Dendritic cell treated with granulocyte-macrophage colony-stimulating factor and Interleukin-4, amounts not matched to agents 40 ng/mL and 50 ng/mL, for 4 days (primary cell): ENCODE data around the gene ZNF280A.
"Not testable (repeated sequence)": the region's sequence is repeated elsewhere in the genome, so short reads cannot be mapped to it uniquely, and the experiment has no call there.

Experiments used
- H3K27ac Mint-ChIP-seq: one replicate; pipeline ENCODE4 v1.8.0; 2022; ENCODE audit warnings: mild to moderate bottlenecking, mixed read lengths
- H3K27me3 Mint-ChIP-seq: one replicate; pipeline ENCODE4 v1.8.0; 2022; ENCODE audit warnings: mild to moderate bottlenecking, mixed read lengths
- H3K36me3 Mint-ChIP-seq: one replicate; pipeline ENCODE4 v1.8.0; 2022; ENCODE audit warnings: low read depth, mixed read lengths
- H3K4me1 Mint-ChIP-seq: one replicate; pipeline ENCODE4 v1.8.0; 2022; ENCODE audit warnings: low read depth, mixed read lengths
- H3K4me3 Mint-ChIP-seq: one replicate; pipeline ENCODE4 v1.8.0; 2022; ENCODE audit warnings: mild to moderate bottlenecking, moderate library complexity, mixed read lengths
- H3K9me3 Mint-ChIP-seq: one replicate; pipeline ENCODE4 v1.8.0; 2022; ENCODE audit warnings: mixed read lengths
- intact Hi-C: fragments of 100-400 bp; cut with micrococcal nuclease; formaldehyde crosslinking; loops from one replicate; pipeline ENCODE4 v1.15.0; 2022

The ZNF280A gene

GRCh38 chr22:22510833-22511232, 9.2 kb downstream of the ZNF280A start:
- H3K36me3 Mint-ChIP-seq, H3K27ac Mint-ChIP-seq, H3K4me3 Mint-ChIP-seq, intact Hi-C loops: not testable (repeated sequence)
- peaks cover 28% of the 10 kb centered on the region for H3K27me3 Mint-ChIP-seq
- peaks cover 14% of the 10 kb centered on the region for H3K9me3 Mint-ChIP-seq
- peaks cover 15% of the 10 kb centered on the region for H3K4me1 Mint-ChIP-seq

- H3K27ac Mint-ChIP-seq, intact Hi-C loops, H3K4me3 Mint-ChIP-seq, H3K36me3 Mint-ChIP-seq: not testable (repeated sequence)
- Mint-ChIP-seq H3K27me3 (peaks cover 21% of the 10 kb centered on the region), H3K9me3 (peaks cover 14% of the 10 kb centered on the region), H3K4me1 (peaks cover 15% of the 10 kb centered on the region)
These were observed 10.2 kb downstream of the ZNF280A start for GRCh38 chr22:22509912-22510311.

- Mint-ChIP-seq H3K4me1 (peaks cover 15% of the 10 kb centered on the region), H3K36me3 (no peaks in the 10 kb centered on the region), H3K27me3 (peaks cover 20% of the 10 kb centered on the region), H3K4me3 (peak within 1 kb of the TSS; percentile 78), H3K9me3 (peaks cover 14% of the 10 kb centered on the region), H3K27ac (peak within 1 kb of the TSS; percentile 65)
- intact Hi-C loops = no loop called here
These were observed 11.5 kb downstream of the ZNF280A start, which contains the start of gene ZNF280B for GRCh38 chr22:22508274-22509176. ZNF280B (minus strand) TSS chr22:22508742; CDS start chr22:22489398, 19,344 bp downstream.

GRCh38 chr22:22507743-22508273, 12.3 kb downstream of the ZNF280A start:
- intact Hi-C loops = no loop called here
- peaks cover 15% of the 10 kb centered on the region for H3K27me3 Mint-ChIP-seq
- peak overlapping the region; percentile 65 for H3K27ac Mint-ChIP-seq
- no peaks in the 10 kb centered on the region for H3K36me3 Mint-ChIP-seq
- H3K4me3 Mint-ChIP-seq = peak overlapping the region; percentile 78
- peaks cover 14% of the 10 kb centered on the region for H3K9me3 Mint-ChIP-seq
- H3K4me1 Mint-ChIP-seq = peaks cover 15% of the 10 kb centered on the region

- intact Hi-C loops = no loop called here
- peaks cover 11% of the 10 kb centered on the region for H3K27me3 Mint-ChIP-seq
- no peak overlapping the region for H3K4me3 Mint-ChIP-seq
- no peak overlapping the region for H3K27ac Mint-ChIP-seq
- H3K4me1 Mint-ChIP-seq = peaks cover 8% of the 10 kb centered on the region
- H3K9me3 Mint-ChIP-seq = peaks cover 14% of the 10 kb centered on the region
- H3K36me3 Mint-ChIP-seq = no peaks in the 10 kb centered on the region
These were observed 13.3 kb downstream of the ZNF280A start for GRCh38 chr22:22506736-22507135.

- no peak overlapping the region for H3K27ac Mint-ChIP-seq
These were observed 21.8 kb downstream of the ZNF280A start for GRCh38 chr22:22498267-22498666.

GRCh38 chr22:22491589-22491988, 28.5 kb downstream of the ZNF280A start:
- H3K27ac Mint-ChIP-seq, H3K27me3 Mint-ChIP-seq, intact Hi-C loops, H3K9me3 Mint-ChIP-seq, H3K4me3 Mint-ChIP-seq, H3K4me1 Mint-ChIP-seq, H3K36me3 Mint-ChIP-seq: not testable (repeated sequence)

More at GRCh38 chr22:22498267-22498666, 21.8 kb downstream of the ZNF280A start:
- Mint-ChIP-seq H3K36me3 (no peaks in the 10 kb centered on the region), H3K4me1 (no peaks in the 10 kb centered on the region), H3K9me3 (no peaks in the 10 kb centered on the region), H3K4me3 (no peak overlapping the region), H3K27me3 (no peaks in the 10 kb centered on the region)
- intact Hi-C loops = no loop called here

- Mint-ChIP-seq H3K4me1 (no peaks in the 10 kb centered on the region), H3K4me3 (no peak overlapping the region), H3K9me3 (no peaks in the 10 kb centered on the region), H3K27ac (no peak overlapping the region), H3K27me3 (no peaks in the 10 kb centered on the region), H3K36me3 (no peaks in the 10 kb centered on the region)
- intact Hi-C loops = no loop called here
These were observed 31.3 kb downstream of the ZNF280A start for GRCh38 chr22:22488736-22489135.

GRCh38 chr22:22487869-22488597, 32.0 kb downstream of the ZNF280A start:
- Mint-ChIP-seq H3K9me3 (no peaks in the 10 kb centered on the region), H3K4me3 (no peak overlapping the region), H3K36me3 (no peaks in the 10 kb centered on the region), H3K27me3 (no peaks in the 10 kb centered on the region), H3K4me1 (no peaks in the 10 kb centered on the region), H3K27ac (no peak overlapping the region)
- intact Hi-C loops = no loop called here

- intact Hi-C loops = no loop called here
- Mint-ChIP-seq H3K36me3 (no peaks in the 10 kb centered on the region), H3K27me3 (no peaks in the 10 kb centered on the region), H3K27ac (no peak overlapping the region), H3K9me3 (no peaks in the 10 kb centered on the region), H3K4me1 (no peaks in the 10 kb centered on the region), H3K4me3 (no peak overlapping the region)
These were observed 33.0 kb downstream of the ZNF280A start for GRCh38 chr22:22487059-22487458.

- H3K4me3 Mint-ChIP-seq = no peak overlapping the region
- no peaks in the 10 kb centered on the region for H3K36me3 Mint-ChIP-seq
- H3K27me3 Mint-ChIP-seq = no peaks in the 10 kb centered on the region
- H3K9me3 Mint-ChIP-seq = no peaks in the 10 kb centered on the region
- no peaks in the 10 kb centered on the region for H3K4me1 Mint-ChIP-seq
- intact Hi-C loops = no loop called here
- H3K27ac Mint-ChIP-seq = no peak overlapping the region
These were observed 33.8 kb downstream of the ZNF280A start for GRCh38 chr22:22486132-22486899.

- no peak overlapping the region for H3K4me3 Mint-ChIP-seq
- H3K4me1 Mint-ChIP-seq = no peaks in the 10 kb centered on the region
- intact Hi-C loops = no loop called here
- no peaks in the 10 kb centered on the region for H3K27me3 Mint-ChIP-seq
- no peaks in the 10 kb centered on the region for H3K36me3 Mint-ChIP-seq
- H3K9me3 Mint-ChIP-seq = no peaks in the 10 kb centered on the region
- H3K27ac Mint-ChIP-seq = no peak overlapping the region
These were observed 34.5 kb downstream of the ZNF280A start for GRCh38 chr22:22485524-22485923.

- H3K27me3 Mint-ChIP-seq = no peaks in the 10 kb centered on the region
- no peaks in the 10 kb centered on the region for H3K36me3 Mint-ChIP-seq
- no peaks in the 10 kb centered on the region for H3K4me1 Mint-ChIP-seq
- no peak overlapping the region for H3K4me3 Mint-ChIP-seq
- no peak overlapping the region for H3K27ac Mint-ChIP-seq
- intact Hi-C loops = no loop called here
- no peaks in the 10 kb centered on the region for H3K9me3 Mint-ChIP-seq
These were observed 36.0 kb downstream of the ZNF280A start for GRCh38 chr22:22484023-22484422.
